ENCODE measurements around the gene CT47C1. TPM values are rescaled to one million over a fixed set of nuclear protein-coding genes. Genes with fewer than 3 reads are reported as not detected.

Gene CT47C1
- total RNA-seq, 4 donors from 2014 or later, result not detected

DNA sequence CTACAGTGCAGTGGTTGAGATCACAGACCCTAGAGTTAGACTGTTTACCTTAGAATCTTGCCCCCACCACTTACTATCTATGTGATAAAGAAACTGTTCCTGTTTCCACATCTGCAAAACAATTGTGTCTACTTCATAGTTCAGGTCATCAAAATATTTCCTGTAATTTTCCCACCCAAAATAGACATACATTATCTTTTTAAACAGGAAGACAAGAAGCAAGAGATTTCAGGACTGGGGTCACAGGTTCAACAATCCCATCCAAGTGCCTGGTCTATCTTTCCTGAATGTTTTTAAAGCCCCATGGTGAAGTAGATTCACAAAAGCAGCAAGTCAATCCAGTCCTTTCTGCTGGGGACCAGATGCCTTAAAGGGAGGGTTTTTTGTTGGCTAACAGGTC lies 41.8 kb upstream of the CT47C1 start:
- Histone ChIP-seq H3K36me3 (no peaks in the 10 kb centered on the region), H3K9me3 (peaks cover 0 to 7% (median 0%) of the 10 kb centered on the region in 4 donors), H3K4me1 (no peaks in the 10 kb centered on the region), H3K27ac (replicated peaks in 1 of 4) (no peak overlapping the region), H3K27me3 (no peaks in the 10 kb centered on the region), H3K4me3 (no peak overlapping the region)
- intact Hi-C loops (cut with DNase I), result no loop called here
- TF ChIP-seq, protein P1, sequence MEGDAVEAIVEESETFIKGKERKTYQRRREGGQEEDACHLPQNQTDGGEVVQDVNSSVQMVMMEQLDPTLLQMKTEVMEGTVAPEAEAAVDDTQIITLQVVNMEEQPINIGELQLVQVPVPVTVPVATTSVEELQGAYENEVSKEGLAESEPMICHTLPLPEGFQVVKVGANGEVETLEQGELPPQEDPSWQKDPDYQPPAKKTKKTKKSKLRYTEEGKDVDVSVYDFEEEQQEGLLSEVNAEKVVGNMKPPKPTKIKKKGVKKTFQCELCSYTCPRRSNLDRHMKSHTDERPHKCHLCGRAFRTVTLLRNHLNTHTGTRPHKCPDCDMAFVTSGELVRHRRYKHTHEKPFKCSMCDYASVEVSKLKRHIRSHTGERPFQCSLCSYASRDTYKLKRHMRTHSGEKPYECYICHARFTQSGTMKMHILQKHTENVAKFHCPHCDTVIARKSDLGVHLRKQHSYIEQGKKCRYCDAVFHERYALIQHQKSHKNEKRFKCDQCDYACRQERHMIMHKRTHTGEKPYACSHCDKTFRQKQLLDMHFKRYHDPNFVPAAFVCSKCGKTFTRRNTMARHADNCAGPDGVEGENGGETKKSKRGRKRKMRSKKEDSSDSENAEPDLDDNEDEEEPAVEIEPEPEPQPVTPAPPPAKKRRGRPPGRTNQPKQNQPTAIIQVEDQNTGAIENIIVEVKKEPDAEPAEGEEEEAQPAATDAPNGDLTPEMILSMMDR (IDR thresholded peaks at IDR 0.05), result no peak
- TF ChIP-seq EP300 (IDR thresholded peaks at IDR 0.05) (no peak), POLR2A (IDR thresholded peaks at IDR 0.05; ENCODE audit: low read depth) (no peak), POLR2AphosphoS5 (IDR thresholded peaks at IDR 0.05) (no peak)
- DNase-seq (ENCODE audit: extremely low spot score), result no peak

DNA sequence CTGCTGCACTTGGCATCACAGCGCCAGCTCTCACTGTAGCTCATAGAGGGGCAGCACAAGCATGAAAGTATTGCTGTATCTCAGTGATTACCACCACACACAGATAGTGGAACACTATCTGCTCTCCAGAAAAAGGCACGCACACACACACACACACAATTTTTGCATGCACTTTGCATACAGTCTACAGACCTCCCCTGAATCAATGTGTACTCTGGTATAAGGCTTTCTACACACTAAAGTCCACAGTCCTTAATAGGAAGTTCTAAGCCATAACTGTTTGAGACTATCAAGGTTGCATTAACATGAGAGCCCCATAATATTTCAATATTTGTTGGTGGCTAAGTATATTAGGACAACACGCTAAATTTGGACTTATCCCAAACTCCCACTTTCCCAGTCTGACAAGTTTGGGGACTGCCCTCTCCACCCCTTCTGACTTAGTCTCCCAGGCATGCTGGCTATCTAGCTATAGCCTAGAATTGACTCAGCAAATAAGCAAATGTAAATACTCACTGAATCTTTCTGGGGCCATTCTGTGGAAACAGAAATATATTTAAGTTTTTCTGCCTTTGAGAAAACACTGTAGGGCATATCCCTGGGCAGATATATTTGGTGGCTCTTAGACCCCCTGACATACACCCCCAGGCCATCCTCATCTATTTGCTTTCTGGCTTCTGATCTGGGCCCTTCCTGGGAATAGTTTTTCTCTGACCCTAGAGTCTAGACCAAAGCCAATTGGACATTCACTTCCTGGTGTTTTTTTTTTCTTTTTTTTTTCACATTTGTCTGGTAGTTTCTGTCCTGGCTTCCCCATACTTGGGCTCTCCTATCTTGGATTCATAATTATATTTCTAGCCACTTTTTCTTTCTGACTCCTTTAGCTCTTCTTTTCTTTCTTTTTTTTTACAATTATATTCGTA lies 36.4 kb upstream of the CT47C1 start:
- intact Hi-C loops (cut with DNase I), result no loop called here
- WGBS, result 85% methylated on average over 4 of the region's 4 CpGs
- no peak for DNase-seq (ENCODE audit: extremely low spot score)

DNA sequence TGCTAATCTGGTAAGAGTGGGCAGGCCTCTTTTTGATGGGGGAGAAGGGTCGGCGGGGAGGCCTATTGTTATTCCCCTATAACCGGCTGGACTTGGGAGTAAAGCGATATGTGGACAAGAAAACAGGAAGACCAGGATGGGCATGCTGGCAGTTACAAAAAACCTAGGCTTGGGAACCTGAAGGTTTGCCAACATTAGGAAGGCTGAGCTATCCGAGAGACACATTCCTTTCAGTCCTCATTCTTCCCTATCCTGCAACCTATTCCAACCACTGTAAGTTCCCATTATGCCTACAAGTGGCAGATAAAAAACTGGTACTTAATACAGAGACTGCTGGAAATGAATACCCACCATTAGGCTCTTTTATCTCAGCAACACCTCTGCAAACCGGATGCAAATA lies 32.4 kb upstream of the CT47C1 start:
- Histone ChIP-seq H3K4me3 (no peak overlapping the region), H3K27ac (replicated peaks in 1 of 4) (peak overlapping the region in 2 of 4 donors; percentile 38 to 57), H3K9me3 (no peaks in the 10 kb centered on the region), H3K4me1 (peaks cover 13 to 20% (median 16%) of the 10 kb centered on the region in 4 donors), H3K36me3 (no peaks in the 10 kb centered on the region), H3K27me3 (no peaks in the 10 kb centered on the region)
- TF ChIP-seq POLR2AphosphoS5 (IDR thresholded peaks at IDR 0.05), result no peak
- TF ChIP-seq EP300 (IDR thresholded peaks at IDR 0.05), result no peak
- TF ChIP-seq POLR2A (IDR thresholded peaks at IDR 0.05; ENCODE audit: low read depth), result no peak
- TF ChIP-seq, protein P1 (IDR thresholded peaks at IDR 0.05), result no peak
- 64% methylated on average over 6 of the region's 6 CpGs for WGBS
- DNase-seq (ENCODE audit: extremely low spot score), result no peak
- intact Hi-C loops (cut with DNase I), result no loop called here

More for the DNA sequence above, 36.4 kb upstream of the CT47C1 start:
- Histone ChIP-seq H3K36me3 (no peaks in the 10 kb centered on the region), H3K9me3 (peaks cover 0 to 7% (median 0%) of the 10 kb centered on the region in 4 donors), H3K27ac (replicated peaks in 1 of 4) (no peak overlapping the region), H3K4me3 (no peak overlapping the region), H3K27me3 (no peaks in the 10 kb centered on the region), H3K4me1 (peaks cover 11 to 14% (median 12%) of the 10 kb centered on the region in 4 donors)
- TF ChIP-seq POLR2A (IDR thresholded peaks at IDR 0.05; ENCODE audit: low read depth) (no peak), EP300 (IDR thresholded peaks at IDR 0.05) (no peak), POLR2AphosphoS5 (IDR thresholded peaks at IDR 0.05) (no peak)
- TF ChIP-seq, protein P1 (IDR thresholded peaks at IDR 0.05), result no peak

DNA sequence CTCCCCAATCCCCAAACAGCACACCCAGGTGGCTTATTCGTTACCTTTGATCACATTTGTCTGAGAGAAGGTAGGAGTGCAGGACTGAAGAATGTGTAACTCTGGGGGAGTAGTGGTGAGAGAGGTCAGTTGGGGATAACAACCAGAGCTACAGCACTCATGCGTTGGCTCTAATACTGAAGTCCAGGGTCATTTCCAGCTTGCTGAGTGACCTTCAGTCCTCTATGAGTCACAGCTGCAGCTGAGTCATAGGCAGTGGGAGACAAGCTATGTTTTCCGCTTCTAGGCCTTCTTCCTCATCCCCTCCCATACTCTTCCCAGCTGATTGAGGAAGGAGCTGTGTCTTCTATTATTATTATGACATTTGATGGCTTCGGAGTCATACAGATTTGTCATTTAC lies 31.6 kb upstream of the CT47C1 start:
- Histone ChIP-seq H3K27me3 (no peaks in the 10 kb centered on the region), H3K36me3 (no peaks in the 10 kb centered on the region), H3K27ac (replicated peaks in 1 of 4) (peak overlapping the region in 3 of 4 donors; percentile 7 to 57 (median 38)), H3K4me3 (no peak overlapping the region), H3K4me1 (peaks cover 13 to 20% (median 16%) of the 10 kb centered on the region in 4 donors), H3K9me3 (no peaks in the 10 kb centered on the region)
- TF ChIP-seq EP300 (IDR thresholded peaks at IDR 0.05) (no peak), POLR2A (IDR thresholded peaks at IDR 0.05; ENCODE audit: low read depth) (no peak), POLR2AphosphoS5 (IDR thresholded peaks at IDR 0.05) (peak; percentile 28 to 37)
- TF ChIP-seq, protein P1 (IDR thresholded peaks at IDR 0.05), result no peak
- DNase-seq (ENCODE audit: extremely low spot score), result no peak
- 39% methylated on average over 4 of the region's 4 CpGs for WGBS
- intact Hi-C loops (cut with DNase I), result no loop called here
